ENCODE results near the gene SLC2A4RG.

The SLC2A4RG gene

DNA sequence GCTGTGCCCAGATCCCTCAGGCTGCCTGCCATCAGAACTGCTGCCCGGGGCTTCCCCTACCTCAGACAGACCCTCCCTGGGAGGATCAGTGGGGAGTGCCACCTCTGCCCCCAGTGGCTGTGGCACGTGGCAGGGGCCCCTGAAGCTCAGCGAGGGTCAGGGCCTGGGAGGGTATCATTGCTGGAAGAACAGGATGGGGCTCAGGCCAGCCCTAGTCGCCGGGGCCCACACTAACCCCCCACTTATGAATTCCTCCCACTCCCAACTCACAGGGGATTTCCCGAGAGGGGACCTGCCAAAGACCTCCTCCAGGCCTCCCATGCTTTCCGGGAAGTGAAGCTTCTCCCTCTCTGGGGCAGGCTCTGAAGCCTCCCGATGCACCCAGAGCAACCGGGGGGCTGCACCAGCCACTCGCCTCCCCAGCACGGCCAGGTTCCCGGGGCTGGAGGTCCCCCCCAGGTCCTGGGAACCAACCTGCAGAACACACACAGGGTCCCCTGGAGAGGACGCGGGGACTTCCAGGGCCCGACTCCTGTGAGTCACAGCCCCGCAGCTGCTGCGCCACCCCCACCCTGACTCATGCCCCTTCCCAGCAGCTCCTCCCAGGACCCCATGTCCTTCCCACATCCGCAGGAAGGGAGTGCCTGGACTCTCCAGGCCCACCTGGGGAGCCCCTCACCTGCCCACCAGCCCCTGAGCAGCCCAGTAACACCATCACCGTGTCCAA, 40.7 kb upstream of the SLC2A4RG start:
- Histone ChIP-seq H3K4me3 (peak overlapping the region in 3 of 7 experiments; percentile 17 to 47 (median 45)), H3K27ac (peak overlapping the region in 20 of 21 experiments; percentile 26 to 96 (median 86))

- H3K4me3 ChIP-seq: no peak overlapping the region
- peak overlapping the region in 20 of 21 experiments; percentile 26 to 96 (median 86) for H3K27ac ChIP-seq
Observed at GRCh38 chr20:63699466-63700198, 39.9 kb upstream of the SLC2A4RG start.

DNA sequence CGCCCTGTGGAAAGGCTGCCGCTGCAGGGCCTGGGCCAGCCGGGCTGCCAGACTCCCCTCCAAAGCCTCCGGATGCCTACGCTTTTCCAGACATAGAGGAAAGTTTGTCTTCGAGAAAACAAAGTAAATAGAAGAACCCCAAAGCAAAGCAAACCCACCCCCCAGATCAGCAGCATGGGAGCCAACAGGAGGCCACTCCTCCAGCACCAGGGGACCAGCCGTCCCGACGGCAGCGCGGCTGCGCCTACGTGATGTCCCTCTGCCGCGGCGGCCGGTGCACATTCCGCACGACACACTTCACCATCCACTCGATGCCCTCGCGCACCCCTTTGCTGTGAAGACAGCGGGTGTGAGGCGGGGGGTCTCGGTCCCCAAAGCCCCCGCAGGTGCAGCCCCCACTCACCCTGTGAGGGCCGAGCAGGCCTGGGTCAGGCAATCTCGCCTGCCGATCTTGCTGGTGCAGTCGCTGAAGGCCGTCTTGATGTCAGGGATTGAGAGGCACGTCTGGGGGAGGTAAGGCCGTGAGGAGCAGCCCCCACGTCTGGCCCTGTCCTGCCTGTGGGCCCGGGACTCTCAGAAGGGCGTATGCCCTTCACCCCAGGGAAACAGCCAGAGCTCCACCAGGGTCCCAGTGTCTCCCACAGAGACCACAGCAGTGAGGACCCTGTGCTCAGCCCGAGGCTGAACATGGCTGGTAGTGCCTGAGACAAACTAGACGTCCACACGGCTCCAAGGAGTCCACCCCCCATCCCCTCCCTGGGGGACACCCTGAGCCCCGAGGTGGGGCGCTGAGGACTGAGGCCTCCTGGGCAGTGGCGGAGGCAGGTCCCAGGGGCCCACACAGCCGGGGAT, 39.2 kb upstream of the SLC2A4RG start:
- Histone ChIP-seq H3K4me3 (no peak overlapping the region), H3K27ac (peak overlapping the region in 20 of 21 experiments; percentile 26 to 96 (median 86))

DNA sequence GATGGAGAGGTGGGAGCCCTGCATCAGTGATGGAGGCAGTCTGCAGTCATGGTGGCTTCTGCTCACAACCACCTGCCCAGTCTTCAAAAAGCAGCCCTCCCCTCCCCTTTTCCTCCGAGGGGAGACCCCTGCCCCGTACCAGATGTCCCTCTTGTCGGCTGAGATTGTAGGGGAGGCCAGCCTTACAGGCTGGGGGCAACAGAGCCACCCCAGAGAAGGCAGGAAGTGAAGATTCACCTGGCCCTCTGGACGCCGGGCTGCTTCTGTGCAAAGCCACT, 38.6 kb upstream of the SLC2A4RG start:
- Histone ChIP-seq H3K4me3 (no peak overlapping the region), H3K27ac (peak overlapping the region in 10 of 21 experiments; percentile 6 to 96 (median 84))

- Histone ChIP-seq H3K27ac (peak overlapping the region in 10 of 21 experiments; percentile 6 to 96 (median 84)), H3K4me3 (no peak overlapping the region)
Observed at GRCh38 chr20:63701329-63702035, 38.1 kb upstream of the SLC2A4RG start.

- Histone ChIP-seq H3K4me3 (no peak overlapping the region), H3K27ac (peak overlapping the region in 2 of 21 experiments; percentile 24 to 96)
Observed at GRCh38 chr20:63702036-63702665, 37.4 kb upstream of the SLC2A4RG start.

DNA sequence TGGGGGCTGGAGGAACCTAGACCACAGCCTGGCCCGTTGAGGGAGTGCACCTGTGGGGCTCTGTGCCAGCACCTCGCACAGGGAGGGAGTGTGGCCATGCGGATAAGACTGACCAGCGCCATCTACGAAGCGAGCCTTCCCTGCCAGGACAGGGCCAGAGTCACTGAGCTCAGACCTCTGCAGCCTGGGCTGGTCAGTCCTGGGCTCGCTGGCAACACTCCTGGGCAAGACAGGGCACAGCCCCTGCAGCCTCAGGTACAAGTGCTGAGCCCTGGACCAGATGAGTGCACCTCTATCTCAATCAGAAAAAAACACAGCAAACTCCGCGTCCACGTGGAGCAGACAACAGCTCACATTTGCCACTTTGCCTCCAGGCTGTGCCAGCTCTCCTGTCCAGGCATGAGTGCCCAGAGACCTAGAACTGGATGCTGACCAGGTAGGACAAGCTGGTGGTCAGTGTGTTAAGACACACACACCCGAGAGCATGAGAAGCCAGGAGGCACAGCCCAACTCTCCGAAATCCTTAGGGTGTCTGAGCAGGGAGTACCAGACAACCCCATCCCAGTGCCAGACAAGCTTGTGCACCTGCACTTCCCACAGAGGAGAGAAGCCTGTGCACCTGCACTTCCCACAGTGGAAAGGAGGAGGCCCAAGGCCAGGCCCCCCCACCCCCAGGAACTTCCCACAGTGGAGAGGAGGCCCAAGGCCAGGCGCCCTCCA, 36.7 kb upstream of the SLC2A4RG start:
- H3K27ac ChIP-seq: peak overlapping the region in 1 of 21 experiments; percentile 20
- no peak overlapping the region for H3K4me3 ChIP-seq

DNA sequence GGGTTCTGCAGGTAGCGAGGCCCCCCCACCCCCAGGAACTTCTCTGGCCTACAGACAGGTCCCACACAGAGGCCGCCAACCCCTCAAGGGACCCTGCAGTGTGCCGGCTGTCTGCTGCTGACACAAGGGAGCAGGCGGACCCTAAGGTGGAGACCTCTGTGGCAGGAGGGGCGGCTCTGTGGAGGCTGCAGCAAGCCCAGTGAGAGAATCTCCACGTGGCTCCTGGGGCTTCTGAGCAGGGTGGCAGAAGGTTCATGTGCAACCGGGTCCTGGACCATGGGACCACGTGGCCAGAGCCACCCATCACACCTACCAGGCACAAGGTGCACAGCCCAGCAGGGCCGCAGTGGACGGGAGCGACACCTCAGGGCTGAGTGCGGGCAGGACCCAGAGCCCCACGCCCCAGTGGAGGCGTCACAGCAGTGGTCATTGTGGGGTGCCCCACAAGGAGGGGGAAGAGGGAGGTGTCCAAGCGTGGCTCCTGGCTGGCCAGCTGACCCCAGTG, 36.1 kb upstream of the SLC2A4RG start:
- no peak overlapping the region for H3K27ac ChIP-seq
- H3K4me3 ChIP-seq: no peak overlapping the region

GRCh38 chr20:63703976-63704748, 35.4 kb upstream of the SLC2A4RG start:
- Histone ChIP-seq H3K27ac (peak overlapping the region in 1 of 21 experiments; percentile 14), H3K4me3 (no peak overlapping the region)

- H3K27ac ChIP-seq: peak overlapping the region in 1 of 21 experiments; percentile 14
- H3K4me3 ChIP-seq: no peak overlapping the region
Observed at GRCh38 chr20:63704749-63705117, 34.8 kb upstream of the SLC2A4RG start.

GRCh38 chr20:63705232-63706026, 34.1 kb upstream of the SLC2A4RG start:
- H3K27ac ChIP-seq: peak overlapping the region in 4 of 21 experiments; percentile 93 to 97 (median 96)
- H3K4me3 ChIP-seq: no peak overlapping the region

DNA sequence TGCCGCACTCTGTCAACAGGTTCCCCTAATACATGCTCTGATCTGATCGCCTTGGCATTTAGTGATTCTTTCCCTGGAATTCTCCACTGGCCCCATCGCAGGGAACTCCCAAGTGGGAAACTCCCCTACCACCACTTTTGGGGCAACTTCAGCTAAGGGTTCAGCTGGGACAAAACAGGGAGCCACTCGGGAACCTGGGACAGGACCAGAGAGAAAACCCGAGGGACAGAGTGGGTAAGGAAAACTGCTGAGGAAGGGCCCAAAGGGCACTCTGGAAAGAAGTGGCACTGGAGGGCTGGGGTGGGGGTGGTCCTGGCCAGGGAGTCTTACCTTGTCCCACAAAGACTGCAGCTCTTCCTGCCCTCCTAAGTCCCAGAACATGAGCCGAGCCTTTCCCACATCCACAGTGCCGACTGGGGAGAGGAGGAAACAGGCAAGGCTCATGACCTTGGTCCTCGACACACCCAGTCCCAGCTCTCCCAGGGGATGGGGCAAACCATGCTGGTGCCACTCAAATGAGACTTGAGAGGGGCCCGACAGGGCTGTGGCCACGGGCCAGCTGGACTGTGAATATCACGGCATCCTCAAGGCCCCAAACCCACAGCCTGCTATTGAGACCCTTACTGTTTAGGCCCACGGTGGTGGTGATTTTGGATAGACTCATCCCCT, 33.4 kb upstream of the SLC2A4RG start:
- Histone ChIP-seq H3K27ac (peak overlapping the region in 19 of 21 experiments; percentile 52 to 97 (median 93)), H3K4me3 (peak overlapping the region; percentile 48 to 93 (median 70))

- Histone ChIP-seq H3K27ac (peak overlapping the region; percentile 82 to 98 (median 93)), H3K4me3 (peak overlapping the region; percentile 48 to 93 (median 70))
Observed at GRCh38 chr20:63706852-63707557, 32.6 kb upstream of the SLC2A4RG start.

DNA sequence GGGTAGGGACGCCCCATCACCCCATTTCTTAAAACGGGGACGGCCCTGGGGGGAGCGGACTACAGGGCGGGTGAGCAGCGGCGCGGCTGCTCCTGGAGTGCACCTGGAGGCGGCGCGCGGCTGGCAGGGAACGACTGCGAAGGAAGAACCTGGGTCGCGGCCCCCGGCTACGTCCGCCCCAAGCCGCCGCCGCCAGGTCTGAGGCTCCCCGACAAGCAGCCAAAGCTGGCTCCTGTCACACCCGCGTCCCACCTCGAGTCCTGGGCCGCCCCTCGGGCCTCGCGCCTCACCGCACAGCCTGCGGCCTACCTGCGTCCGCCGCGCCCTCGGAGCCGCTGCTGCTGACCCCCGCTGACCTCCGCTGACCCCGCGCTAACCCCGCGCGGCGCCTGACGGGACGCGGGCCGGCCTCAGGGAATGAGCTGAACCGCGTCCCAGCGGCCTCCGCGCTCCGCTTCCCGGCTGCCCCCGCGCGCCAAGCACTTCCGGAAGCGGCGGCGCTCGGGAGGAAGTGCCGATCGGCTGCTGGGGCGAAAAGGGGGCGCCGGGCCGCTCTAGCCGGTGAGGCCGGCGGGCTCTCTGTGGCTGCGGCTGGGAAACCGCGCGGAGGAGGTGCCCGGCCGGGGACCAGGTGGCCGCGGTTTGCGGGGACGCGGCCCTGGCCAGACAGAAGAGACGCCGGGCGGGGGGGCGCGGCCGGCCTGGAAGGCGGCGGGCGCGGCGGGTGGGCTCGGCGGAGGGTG, 31.8 kb upstream of the SLC2A4RG start, which contains the start of the genes ARFRP1 and ZGPAT:
Gene ARFRP1 (minus strand): TSS at position 419 of the 743 bp plus-strand sequence. CDS start 885 bp downstream, outside the sequence.
Gene ZGPAT (plus strand): TSS at position 482 of the 743 bp plus-strand sequence. CDS start 542 bp downstream, outside the sequence.
- H3K4me3 ChIP-seq: peak within 1 kb of the TSS; percentile 48 to 93 (median 70)
- peak within 1 kb of the TSS; percentile 82 to 98 (median 93) for H3K27ac ChIP-seq
